Measurements from ENCODE around the gene TMEM45A.
"Not testable (repeated sequence)": the region's sequence is repeated elsewhere in the genome, so short reads cannot be mapped to it uniquely, and the experiment has no call there.

Gene TMEM45A, protein sequence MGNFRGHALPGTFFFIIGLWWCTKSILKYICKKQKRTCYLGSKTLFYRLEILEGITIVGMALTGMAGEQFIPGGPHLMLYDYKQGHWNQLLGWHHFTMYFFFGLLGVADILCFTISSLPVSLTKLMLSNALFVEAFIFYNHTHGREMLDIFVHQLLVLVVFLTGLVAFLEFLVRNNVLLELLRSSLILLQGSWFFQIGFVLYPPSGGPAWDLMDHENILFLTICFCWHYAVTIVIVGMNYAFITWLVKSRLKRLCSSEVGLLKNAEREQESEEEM

DNA sequence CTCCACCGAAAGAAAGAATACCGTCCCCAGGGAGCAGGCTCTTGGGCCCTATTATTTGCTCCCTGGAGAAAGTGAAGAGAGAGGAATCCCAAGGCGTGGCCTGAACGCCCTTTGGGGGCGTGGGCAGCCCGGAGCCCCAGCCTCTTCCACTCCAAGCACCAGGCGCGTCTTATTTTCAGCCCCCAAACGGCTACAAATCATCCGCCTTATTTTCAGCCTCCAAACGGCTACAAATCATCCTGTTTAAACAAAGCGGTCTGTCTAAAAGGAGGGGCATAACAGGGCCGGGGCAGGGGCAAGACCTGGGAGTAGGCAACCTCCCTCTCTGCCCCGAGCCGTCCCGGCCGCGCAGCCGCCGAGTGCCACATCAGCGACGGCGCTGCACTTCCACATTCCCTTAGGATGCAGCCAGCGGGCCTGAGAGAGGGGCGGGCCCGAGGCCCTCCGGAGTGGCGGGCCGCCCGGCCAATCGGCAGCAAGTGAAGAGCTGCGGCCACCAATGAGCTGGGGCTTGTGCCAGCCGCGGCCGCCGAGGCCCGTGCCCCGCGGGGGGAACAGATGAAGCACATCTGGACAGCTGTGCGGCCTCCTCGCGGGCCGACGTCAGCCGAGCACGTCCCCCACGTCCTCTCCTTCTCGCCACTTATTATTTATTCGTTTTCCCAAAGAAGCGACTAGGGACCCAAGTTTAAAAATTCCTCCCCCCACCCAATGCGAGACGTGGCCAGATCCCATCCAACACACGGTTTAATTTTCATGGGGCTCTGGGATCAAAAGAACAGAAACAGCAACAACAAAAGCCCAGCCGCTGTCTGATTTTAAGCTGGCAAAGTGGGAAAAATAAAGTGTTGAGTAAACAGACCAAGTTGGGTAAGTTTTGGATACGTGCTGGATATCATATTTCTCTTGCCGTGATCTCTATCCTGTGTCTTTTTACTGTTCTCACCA is at the start of gene TMEM45A:
Gene TMEM45A (plus strand): TSS at position 561 of the 948 bp plus-strand sequence. CDS start 62,593 bp downstream, outside the sequence.
- peak; percentile 92 for DNase-seq

DNA sequence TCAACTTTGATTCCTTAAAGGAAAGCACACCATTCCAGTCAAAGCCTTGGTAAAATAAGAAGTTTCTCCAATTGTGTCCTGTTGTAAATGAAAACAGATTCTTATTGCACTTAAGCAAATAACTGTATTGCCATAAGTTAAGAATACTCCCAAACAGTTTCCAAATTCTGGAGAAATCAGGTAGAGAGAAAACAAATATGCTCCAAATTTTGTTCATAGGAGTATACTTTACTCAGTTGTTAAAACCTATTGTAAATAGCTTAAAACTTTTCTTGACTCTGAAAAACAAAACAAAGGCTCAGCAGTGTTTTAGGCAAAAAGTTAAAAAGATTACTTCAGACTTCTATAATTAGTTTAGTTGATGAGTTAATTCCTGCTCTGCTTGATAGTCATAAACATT is 48.7 kb upstream of the TMEM45A start:
- DNase-seq, result no peak

DNA sequence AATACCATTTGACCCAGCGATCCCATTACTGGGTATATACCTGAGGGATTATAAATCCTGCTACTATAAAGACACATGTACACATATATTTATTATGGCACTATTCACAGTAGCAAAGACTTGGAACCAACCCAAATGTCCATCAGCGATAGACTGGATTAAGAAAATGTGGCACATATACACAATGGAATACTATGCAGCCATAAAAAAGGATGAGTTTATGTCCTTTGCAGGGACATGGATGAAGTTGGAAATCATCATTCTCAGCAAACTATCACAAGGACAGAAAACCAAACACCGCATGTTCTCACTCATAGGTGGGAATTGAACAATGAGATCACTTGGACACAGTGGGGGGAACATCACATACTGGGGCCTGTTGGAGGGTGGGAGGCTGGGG is 45.4 kb upstream of the TMEM45A start:
- not testable (repeated sequence) for DNase-seq

DNA sequence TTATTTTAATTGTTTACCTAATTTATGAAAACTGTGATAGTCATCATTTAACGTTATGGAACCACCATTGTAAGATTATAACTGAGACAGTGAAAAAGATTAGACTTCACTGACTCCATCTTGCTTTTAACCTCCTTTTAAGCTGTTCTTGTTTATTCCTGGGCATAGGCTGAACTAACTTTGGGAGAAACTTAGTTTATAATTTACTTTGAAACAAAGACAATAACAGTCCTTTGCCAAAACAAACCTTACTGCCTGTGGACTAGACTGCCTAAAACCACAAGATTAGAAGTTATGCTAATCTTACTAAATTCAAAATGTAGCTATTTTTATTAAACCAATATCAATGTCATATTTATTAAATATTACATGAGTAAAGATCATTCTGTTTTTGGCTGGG is 44.3 kb upstream of the TMEM45A start:
- no peak for DNase-seq

DNA sequence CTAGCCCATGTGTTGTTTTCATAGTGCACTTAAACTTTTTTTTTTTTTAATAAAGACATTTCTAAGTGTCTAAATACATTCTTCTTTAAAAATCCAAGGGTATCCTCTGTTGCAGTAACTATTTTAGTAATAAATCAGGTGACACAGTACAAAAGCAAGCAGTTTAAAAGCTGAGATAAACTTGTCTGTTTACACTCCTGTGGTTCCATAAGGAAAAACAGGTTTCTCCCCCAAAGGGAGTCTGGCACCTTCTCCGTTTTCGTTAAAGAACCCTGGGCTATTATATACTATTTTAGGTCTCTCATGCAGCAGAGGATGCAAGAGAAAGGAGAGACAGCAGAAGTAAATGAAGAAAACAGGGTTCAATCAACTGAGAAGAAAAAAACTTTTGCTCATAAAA is 43.2 kb upstream of the TMEM45A start:
- no peak for DNase-seq

DNA sequence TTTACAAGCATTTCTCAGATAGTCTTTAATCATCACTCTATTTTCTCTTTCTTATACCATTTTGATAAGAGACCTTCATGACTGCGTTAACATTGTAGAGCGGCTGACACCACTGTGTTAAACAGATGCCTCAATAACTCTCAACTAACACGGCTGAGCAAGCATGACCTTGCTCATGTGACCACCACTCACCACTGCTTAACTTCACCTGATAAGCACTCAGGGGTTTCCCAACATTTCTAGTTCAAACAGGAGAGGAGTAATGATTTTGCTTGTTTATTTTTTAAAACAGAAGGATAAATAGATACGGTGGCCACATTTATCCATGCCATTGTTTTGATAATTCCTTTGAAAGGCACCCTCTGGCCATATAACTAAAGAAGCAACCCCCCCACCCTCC is 37.7 kb upstream of the TMEM45A start:
- no peak for DNase-seq

DNA sequence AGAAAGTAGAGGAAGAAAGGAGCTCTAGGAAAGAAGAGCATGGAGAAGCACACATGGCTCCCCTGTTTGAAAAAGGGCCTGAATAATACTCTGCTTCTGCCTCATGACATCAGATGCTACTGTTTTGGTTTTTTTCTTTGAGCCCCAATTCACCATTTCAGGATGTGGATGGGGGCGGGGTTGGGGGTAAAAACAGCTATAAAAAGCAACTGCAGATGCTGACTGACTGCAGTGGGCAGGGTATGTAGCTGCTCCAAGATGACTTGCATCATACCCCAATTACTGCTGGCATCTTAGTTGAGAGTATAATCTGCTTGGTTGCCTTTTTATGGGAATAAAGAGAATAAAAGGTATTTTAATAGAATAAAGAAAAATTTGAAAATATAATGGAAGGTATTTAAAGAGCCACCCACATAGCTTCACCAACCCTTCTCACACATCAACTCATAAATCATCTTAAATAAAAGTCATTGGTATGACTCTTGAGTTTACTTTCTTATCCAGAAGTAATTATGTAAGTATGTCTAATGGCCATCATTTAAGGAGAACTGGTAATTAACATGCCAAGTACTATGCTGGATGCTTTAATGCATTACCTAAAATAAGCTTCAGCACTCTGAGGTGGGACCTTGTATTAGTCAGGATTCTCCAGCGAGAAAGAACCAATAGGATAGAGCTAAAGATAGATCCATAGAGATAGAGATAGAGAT is 36.4 kb upstream of the TMEM45A start:
- no peak for DNase-seq

DNA sequence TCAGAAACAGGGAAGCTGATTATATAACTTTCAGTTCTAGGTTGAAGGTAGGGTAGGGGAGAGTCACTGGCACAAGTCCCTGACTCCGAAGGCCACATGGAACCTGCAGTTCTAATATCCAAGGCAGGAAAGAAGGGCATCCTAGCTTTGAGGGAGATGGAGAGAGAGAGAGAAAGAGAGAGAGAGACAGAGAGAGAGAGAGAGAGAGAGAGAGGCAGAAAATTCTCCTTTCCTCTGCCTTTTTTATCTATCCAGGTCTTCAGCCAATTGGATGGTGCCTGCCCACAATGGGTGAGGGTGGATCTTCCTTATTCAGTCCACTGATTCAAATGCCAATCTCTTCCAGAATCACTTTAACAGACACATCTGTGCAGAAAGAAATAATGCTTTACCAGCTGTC is 35.7 kb upstream of the TMEM45A start:
- DNase-seq, result no peak

DNA sequence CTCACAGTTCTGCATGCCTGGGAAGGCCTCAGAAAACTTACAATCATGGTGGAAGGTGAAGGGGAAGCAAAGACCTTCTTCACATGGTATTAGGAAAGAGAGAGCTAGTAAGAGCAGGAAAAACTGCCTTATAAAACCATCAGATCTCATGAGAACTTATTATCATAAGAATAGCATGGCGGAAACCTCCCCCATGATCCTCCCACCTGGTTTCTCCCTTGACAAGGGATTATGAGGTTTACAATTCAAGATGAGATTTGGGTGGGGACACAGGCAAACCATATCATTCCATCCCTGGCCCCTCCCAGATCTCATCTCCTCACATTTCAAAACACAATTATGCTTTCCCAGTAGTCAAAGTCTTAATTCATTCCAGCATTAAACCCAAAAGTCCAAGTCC is 34.6 kb upstream of the TMEM45A start:
- DNase-seq, result no peak

DNA sequence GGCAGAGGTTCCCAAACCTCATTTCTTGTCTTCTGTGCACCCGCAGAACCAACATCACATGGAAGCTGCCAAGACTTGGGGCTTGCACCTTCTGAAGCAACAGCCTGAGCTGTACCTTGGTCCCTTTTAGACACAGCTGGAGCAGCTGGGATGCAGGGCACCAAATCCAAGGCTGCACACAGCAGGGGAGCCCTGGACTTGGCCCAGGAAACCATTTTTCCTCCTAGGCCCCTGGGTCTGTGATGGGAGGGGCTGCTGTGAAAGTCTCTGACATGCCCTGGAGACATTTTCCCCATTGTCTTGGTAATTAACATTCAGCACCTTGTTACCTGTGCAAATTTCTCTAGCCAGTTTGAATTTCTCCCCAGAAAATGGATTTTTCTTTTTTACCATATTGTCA is 33.6 kb upstream of the TMEM45A start:
- DNase-seq, result no peak

DNA sequence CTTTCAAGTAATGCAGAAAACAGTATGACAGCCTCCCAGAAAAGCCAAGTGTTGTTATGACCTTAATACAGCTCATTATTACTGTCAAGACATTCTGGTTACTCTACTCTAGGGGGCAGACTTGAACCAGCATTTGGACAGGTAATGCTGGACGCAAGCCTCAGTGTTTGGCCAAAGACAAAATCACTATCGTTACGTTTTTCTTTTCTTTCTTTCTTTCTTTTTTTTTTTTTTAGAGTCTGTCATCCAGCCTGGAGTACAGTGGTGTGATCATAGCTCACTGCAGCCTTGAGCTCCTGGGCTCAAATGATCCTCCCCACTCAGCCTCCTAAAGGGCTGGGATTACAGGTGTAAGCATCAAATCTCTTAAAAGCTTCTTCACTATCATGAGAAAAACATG is 29.4 kb upstream of the TMEM45A start:
- DNase-seq, result peak; percentile 3

DNA sequence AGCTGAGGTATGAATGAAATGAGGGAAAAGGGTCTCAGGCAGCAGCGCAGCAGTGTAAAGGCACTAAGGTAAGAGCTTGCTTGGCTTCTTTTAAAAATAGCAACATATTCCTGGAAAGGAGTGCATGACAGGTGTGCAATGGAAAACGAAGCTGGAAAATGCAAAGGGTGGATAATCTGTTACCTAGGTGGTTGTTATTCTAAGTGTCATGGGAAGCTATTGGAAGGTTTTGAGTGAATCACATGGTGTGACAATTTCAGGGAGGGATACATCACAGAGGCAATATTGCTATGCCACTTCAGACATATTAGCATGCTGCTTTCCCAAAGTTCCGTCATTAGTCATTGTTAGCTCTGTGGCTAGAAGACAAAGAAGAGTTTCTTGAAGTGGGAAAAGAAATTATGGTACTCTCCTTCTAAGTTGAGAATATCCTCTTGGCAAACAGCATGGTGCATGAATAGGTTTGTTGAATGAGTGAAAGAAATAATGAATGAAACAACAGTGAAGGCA is 28.7 kb upstream of the TMEM45A start:
- no peak for DNase-seq

DNA sequence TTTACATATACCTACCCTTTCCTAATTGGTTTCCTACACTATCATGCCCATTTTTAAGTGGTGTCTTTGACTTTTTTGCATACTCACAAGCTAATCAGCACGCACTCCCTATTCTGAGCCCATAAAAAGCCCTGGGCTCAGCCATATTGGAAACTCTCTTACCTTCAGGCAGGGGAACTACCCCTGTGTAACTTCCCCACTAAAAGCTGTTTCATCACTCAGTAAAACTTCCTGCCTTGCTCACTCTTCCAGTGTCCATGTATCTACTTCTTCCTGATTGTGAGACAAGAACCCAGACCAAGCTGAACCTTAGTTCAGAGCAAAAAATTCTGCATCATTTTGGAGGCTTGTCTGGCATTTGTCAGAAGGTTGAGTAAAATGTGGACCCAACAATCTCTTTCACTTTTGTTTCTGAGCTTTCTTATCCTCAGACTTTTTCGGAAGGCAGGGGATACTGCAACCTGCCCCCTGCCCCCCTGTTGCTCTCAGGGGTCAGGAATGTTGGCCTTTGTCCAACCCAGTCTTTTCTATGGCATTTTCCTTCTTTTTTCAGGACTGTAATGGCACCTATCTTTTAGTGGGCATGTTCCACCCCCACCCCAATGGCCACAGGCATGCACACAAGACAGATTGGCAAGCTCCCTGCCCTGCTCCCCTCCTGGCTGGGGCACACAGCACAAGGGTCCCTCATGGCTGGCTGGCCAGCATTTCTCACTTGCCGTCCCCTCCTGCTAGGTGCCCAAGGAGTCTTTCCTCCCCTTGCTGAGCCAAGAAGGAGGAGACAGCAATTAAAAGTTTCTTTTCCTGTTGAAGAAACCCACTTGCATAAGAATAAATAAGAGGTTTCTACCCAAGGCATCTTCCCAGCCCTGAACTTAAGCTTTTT is 26.3 kb upstream of the TMEM45A start:
- no peak for DNase-seq

DNA sequence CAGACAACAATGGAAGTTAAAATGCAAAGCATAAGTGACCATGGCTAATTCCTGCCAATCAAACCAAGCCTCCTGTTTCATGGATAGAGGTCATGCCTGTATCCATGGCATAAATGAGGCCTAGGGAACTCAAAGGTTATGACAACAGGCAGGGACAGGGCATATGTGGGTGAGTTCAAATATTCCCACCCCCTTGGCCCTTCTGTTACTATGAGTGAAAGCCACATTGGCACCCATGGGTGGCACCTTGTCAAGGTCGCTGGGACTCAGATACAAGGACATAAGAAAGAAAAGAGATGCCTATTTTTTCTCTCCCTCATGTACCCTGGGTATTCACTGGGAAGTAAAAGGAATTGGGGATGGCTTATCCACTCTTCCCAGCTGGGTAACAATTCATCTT is 25.3 kb upstream of the TMEM45A start:
- no peak for DNase-seq

DNA sequence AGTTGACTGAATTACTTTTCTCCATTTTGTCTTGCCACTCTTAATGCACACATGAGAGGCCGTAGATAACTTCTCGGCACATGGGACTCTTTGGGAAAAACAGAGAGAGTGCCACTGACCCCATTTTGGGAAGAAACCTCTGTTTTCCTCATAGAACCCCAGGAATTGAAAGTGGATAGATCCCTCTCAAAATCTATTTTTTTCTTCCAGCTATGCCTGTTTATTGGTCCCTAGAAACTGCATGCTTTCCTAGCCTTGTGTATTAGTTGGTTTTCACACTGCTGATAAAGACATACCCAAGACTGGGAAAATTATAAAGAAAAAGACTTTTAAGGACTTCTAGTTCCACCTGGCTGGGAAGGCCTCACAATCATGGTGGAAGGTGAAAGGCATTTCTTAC is 23.7 kb upstream of the TMEM45A start:
- no peak for DNase-seq

DNA sequence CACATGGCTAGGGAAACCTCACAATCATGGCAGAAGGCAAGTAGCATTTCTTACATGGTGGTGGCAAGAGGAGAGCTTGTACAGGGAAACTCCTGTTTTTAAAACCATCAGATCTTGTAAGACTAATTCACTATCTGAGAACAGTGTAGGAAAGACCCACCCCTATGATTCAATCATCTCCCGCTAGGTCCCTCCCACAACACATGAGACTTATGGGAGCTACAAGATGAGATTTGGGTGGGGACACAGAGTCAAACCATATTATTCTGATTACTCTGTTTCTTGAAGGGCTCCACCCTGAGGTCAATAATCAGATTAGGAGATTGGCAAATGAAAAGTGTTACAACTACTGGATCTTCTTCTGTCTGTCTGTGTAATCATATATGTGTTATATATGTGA is 21.5 kb upstream of the TMEM45A start:
- DNase-seq, result no peak

DNA sequence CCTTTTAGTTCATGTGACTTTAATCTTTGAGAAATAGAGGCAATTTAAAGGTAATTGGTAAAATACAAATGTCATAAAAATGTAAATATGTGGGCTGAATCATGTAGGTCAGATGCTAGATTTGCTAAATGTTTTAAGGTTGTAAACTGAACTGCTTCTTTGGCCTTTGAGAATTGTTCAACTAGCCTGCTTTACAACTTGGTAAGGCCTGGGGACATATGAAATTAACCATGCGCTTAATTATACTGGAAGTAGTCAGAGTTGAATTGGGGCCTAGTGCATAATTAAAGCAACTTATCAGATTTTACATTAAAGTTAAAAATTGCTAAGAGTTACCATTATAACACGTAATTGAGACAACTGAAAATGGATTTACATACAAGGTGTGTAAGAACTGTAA is 21.0 kb upstream of the TMEM45A start:
- DNase-seq, result no peak

DNA sequence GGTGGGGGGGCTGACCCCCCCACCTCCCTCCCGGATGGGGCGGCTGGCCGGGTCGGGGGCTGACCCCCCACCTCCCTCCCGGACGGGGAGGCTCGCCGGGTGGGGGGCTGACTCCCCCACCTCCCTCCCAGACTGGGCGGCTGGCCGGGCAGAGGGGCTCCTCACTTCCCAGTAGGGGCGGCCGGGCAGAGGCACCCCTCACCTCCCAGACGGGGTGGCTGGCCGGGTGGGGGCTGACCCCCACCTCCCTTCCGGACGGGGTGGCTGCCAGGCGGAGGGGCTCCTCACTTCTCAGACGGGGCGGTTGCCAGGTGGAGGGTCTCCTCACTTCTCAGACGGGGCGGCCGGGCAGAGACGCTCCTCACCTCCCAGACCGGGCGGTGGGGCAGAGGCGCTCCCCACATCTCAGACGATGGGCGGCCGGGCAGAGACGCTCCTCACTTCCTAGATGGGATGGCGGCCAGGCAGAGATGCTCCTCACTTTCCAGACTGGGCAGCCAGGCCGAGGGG is 14.5 kb upstream of the TMEM45A start:
- DNase-seq, result not testable (repeated sequence)

DNA sequence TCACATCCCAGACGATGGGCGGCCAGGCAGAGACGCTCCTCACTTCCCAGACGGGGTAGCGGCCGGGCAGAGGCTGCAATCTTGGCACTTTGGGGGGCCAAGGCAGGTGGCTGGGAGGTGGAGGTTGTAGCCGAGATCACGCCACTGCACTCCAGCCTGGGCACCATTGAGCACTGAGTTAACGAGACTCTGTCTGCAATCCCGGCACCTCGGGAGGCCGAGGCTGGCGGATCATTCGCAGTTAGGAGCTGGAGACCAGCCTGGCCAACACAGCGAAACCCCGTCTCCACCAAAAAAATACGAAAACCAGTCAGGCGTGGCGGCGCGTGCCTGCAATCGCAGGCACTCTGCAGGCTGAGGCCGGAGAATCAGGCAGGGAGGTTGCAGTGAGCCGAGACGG is 13.9 kb upstream of the TMEM45A start:
- not testable (repeated sequence) for DNase-seq

DNA sequence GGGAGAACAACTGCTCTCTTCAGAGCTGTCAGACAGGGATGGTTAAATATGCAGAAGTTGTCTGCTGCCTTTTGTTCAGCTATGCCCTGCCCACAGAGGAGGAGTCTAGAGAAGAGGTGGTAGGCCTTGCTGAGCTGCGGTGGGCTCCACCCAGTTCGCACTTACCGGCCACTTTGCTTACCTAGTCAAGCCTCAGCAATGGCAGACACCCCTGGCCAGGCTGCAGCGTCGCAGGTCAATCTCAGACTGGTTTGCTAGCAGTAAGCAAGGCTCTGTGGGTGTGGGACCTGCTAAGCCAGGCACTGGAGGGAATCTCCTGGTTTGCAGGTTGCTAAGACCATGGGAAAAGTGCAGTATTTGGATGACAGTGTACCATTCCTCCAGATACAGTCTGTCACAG is 12.3 kb upstream of the TMEM45A start:
- DNase-seq, result no peak

DNA sequence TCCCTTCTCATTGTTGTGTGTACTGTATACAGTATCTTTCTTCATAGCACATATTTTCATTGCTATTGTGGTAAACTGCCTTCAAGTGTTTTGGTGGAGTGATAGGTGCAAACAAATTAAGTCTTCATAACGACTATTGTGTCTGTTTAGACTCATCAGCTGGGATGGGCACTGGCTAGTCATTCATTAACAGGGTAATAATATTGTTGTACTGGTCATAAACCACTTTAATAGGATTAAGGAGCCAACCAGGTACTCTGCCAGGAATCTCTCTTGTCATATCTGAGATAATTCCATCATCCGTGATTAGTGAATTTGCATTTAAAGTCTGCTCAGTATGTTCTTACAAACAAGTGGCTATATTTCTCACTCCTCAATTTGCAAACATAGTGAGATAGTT is 10.2 kb upstream of the TMEM45A start:
- DNase-seq, result no peak

DNA sequence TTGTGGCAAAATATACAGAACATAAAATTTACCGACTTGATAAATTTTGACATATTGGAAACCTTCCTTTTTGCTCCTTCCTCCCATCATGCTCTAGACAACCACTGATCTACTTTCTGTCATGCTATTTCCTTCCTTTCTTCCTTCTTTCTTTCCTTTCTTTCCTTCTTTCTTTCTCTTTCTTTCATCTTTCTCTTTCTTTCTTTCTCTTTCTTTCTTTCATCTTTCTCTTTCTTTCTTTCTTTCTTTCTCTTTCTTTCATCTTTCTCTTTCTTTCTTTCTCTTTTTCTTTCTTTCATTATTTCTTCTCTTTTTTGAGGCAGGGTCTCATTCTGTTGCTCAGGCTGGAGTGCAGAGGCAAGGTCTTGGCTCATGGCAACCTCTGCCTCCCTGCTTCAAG is 8.9 kb upstream of the TMEM45A start:
- DNase-seq, result no peak
